OCI-LY3 (cell line): ENCODE data around the gene ARL13B.

Experiments
- CTCF ChIP-seq: fragments of 200-600, 300-600 bp; sonication (generic); IDR thresholded peaks from 2 replicates; pipeline ENCODE4 v1.5.1; 2014; ENCODE audit warnings: antibody characterized with exemption, low read length, low read depth
- EZH2phosphoT487 ChIP-seq: fragments of 200-600 bp; shearing (Covaris generic); IDR thresholded peaks from 2 replicates; pipeline ENCODE4 v1.6.1; 2018; ENCODE audit warnings: antibody characterized with exemption, mixed run types, low read depth

DNA sequence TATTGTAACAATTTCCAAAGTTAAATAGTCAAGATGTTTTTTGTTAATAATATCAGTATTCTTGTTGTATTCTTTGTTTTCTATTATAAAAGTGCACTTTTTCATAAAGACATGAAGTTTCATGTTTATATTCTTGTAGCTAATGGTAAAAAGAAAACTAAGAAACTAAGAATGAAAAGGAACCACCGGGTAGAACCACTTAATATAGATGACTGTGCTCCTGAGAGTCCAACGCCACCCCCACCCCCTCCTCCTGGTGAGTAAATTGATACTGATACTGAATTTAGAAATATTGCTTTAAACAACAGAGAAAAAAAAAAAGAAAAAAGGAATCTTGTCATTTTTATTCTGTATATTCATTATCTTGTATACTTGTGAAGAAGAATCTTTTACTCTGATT lies 69.3 kb downstream of the ARL13B start:
- TF ChIP-seq CTCF (no peak), EZH2phosphoT487 (no peak)
